ENCODE measurements around the gene AMOT.

AMOT gene

GRCh38 chrX:112759966-112760365 is 80.7 kb downstream of the AMOT start:
- no peak overlapping the region for H3K4me3 Mint-ChIP-seq
- H3K27ac Mint-ChIP-seq, result no peak overlapping the region
- H3K9me3 Mint-ChIP-seq, result no peaks in the 10 kb centered on the region
- no peaks in the 10 kb centered on the region for H3K27me3 Mint-ChIP-seq
- ATAC-seq (no peak), DNase-seq (no peak)
- H3K4me1 Mint-ChIP-seq, result no peaks in the 10 kb centered on the region
- no peaks in the 10 kb centered on the region for H3K36me3 Mint-ChIP-seq (ENCODE audit: low read depth)

- Mint-ChIP-seq H3K9me3 (no peaks in the 10 kb centered on the region), H3K4me3 (no peak overlapping the region), H3K27me3 (no peaks in the 10 kb centered on the region), H3K27ac (no peak overlapping the region), H3K4me1 (no peaks in the 10 kb centered on the region), H3K36me3 (ENCODE audit: low read depth) (no peaks in the 10 kb centered on the region)
- DNase-seq (no peak), ATAC-seq (no peak)
These were observed 81.1 kb downstream of the AMOT start for GRCh38 chrX:112759512-112759911.

DNA sequence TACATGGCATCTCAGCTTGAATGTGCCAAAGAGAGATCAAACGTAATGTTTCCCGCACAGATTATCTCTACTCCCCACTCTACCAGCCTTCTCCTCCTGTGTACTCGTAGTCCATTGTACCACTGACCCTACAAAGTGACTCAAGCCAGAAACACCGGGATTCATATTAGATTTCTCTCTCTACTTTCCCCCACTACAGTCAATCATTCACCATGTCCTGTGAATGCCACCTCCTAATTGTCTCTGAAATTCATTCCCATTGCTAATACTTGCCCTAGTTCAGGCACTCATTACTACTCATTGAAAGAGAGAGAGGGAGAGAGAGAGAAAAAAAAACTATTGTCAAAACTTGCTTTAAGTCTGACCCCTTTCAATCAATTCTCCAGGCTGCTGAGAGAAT is 82.7 kb downstream of the AMOT start:
- ATAC-seq, result no peak
- Mint-ChIP-seq H3K27ac (no peak overlapping the region), H3K27me3 (no peaks in the 10 kb centered on the region), H3K9me3 (no peaks in the 10 kb centered on the region), H3K4me1 (no peaks in the 10 kb centered on the region), H3K36me3 (ENCODE audit: low read depth) (no peaks in the 10 kb centered on the region), H3K4me3 (no peak overlapping the region)
- DNase-seq, result no peak

- Mint-ChIP-seq H3K27me3 (no peaks in the 10 kb centered on the region), H3K4me1 (no peaks in the 10 kb centered on the region), H3K36me3 (ENCODE audit: low read depth) (no peaks in the 10 kb centered on the region), H3K4me3 (no peak overlapping the region), H3K27ac (no peak overlapping the region), H3K9me3 (no peaks in the 10 kb centered on the region)
- ATAC-seq, result no peak
- DNase-seq, result no peak
These were observed 87.5 kb downstream of the AMOT start for GRCh38 chrX:112753116-112753515.

GRCh38 chrX:112751076-112751475 is 89.6 kb downstream of the AMOT start:
- H3K27ac Mint-ChIP-seq, result no peak overlapping the region

DNA sequence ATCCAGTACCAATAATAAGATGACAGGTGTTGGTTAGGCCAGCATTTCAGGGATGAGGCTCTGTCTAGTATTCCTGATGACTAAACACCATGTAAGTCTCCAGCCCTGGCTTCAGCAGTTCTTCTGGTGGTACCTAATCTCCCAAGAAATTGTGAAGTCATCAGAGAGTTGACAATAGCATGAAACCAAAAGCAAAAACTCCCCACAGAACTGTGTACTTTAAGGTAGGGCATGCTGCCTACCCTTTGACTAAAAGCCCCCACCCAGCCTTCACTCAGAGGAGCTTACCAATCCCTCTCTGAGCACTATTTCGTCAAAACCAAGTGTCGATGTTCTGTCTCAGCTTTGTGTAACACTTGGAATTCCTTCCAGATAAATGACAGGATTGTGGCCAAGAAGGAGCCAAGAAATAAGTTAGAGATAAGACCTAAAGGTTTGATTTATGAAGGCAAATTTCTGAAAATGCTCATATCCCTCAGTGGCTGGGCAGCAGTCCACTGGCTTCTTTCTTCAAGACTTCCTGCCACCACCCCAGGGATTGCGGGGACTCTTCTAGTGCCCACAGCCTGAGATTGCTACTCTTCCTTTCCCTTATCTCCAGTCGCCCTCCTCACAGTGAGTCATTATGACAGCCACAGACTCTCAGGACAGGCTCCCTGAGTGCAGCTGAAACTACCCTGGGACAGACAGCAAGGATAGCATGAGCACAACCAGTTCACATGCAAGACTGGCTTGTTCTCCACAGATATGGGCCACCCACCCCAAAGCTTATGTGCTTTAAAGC is 93.6 kb downstream of the AMOT start:
- H3K9me3 Mint-ChIP-seq, result no peaks in the 10 kb centered on the region
- H3K4me3 Mint-ChIP-seq, result no peak overlapping the region
- H3K27me3 Mint-ChIP-seq, result peaks cover 4% of the 10 kb centered on the region
- H3K27ac Mint-ChIP-seq, result no peak overlapping the region
- DNase-seq, result no peak
- ATAC-seq, result no peak
- no peaks in the 10 kb centered on the region for H3K4me1 Mint-ChIP-seq
- H3K36me3 Mint-ChIP-seq (ENCODE audit: low read depth), result no peaks in the 10 kb centered on the region

More at GRCh38 chrX:112751076-112751475, 89.6 kb downstream of the AMOT start:
- no peaks in the 10 kb centered on the region for H3K27me3 Mint-ChIP-seq
- H3K9me3 Mint-ChIP-seq, result no peaks in the 10 kb centered on the region
- H3K36me3 Mint-ChIP-seq (ENCODE audit: low read depth), result no peaks in the 10 kb centered on the region
- no peak overlapping the region for H3K4me3 Mint-ChIP-seq
- H3K4me1 Mint-ChIP-seq, result no peaks in the 10 kb centered on the region
- ATAC-seq (no peak), DNase-seq (no peak)

GRCh38 chrX:112738347-112739033 is 102.1 kb downstream of the AMOT start:
- DNase-seq (peak; percentile 40), ATAC-seq (peak; percentile 89)
- Mint-ChIP-seq H3K4me3 (peak overlapping the region; percentile 38), H3K27ac (peak overlapping the region; percentile 39), H3K27me3 (peaks cover 19% of the 10 kb centered on the region), H3K36me3 (ENCODE audit: low read depth) (no peaks in the 10 kb centered on the region), H3K9me3 (no peaks in the 10 kb centered on the region), H3K4me1 (peaks cover 18% of the 10 kb centered on the region)

DNA sequence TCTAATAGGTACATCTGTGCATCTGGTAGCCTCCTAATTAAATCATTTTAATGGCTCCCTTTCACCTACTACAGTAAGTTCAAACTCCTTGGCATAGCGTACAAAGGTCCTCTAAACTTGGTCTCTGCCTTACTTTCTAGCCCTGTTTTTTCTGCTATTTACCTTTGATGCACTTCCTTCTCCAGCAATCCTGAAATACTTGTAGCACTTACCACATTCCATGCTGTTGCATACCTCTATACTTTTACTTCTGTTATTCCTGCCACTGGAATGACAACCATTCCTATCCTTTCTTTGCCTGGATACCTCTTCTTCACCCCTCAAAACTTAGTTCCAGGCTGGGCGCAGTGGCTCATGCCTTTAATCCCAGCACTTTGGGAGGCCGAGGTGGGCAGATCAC is 104.3 kb downstream of the AMOT start:
- H3K27ac Mint-ChIP-seq, result no peak overlapping the region
- no peaks in the 10 kb centered on the region for H3K36me3 Mint-ChIP-seq (ENCODE audit: low read depth)
- H3K4me1 Mint-ChIP-seq, result peaks cover 20% of the 10 kb centered on the region
- ATAC-seq (no peak), DNase-seq (no peak)
- H3K4me3 Mint-ChIP-seq, result no peak overlapping the region
- H3K9me3 Mint-ChIP-seq, result no peaks in the 10 kb centered on the region
- peaks cover 21% of the 10 kb centered on the region for H3K27me3 Mint-ChIP-seq

- Mint-ChIP-seq H3K9me3 (no peaks in the 10 kb centered on the region), H3K27ac (no peak overlapping the region), H3K4me3 (no peak overlapping the region), H3K27me3 (peaks cover 21% of the 10 kb centered on the region), H3K36me3 (ENCODE audit: low read depth) (no peaks in the 10 kb centered on the region), H3K4me1 (peaks cover 20% of the 10 kb centered on the region)
- DNase-seq (no peak), ATAC-seq (no peak)
These were observed 105.5 kb downstream of the AMOT start for GRCh38 chrX:112735147-112735546.

- Mint-ChIP-seq H3K27ac (no peak overlapping the region), H3K4me1 (peaks cover 17% of the 10 kb centered on the region), H3K36me3 (ENCODE audit: low read depth) (no peaks in the 10 kb centered on the region), H3K9me3 (no peaks in the 10 kb centered on the region), H3K27me3 (peaks cover 21% of the 10 kb centered on the region), H3K4me3 (no peak overlapping the region)
- DNase-seq (no peak), ATAC-seq (no peak)
These were observed 106.3 kb downstream of the AMOT start for GRCh38 chrX:112734290-112734689.

DNA sequence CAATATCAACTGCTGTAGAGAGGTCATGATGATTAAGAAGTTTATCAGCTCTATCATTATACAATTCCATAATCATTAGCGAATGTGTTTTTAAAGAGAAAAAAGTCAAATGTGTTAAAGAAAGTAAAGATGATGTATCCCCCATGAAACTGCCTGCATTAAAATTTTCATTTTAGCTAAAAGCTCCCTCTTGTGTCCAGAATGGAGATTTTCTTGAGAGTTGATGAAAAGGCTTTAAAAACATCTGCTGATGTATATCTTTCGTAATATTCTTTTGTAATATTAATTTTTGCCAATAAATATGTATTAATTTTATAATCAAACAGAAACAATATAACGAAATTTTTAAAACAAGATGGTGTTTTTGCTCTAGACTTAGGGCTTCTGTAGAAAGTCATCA is 108.8 kb downstream of the AMOT start:
- ATAC-seq (no peak), DNase-seq (no peak)
- H3K9me3 Mint-ChIP-seq, result no peaks in the 10 kb centered on the region
- H3K27me3 Mint-ChIP-seq, result peaks cover 19% of the 10 kb centered on the region
- peaks cover 4% of the 10 kb centered on the region for H3K4me1 Mint-ChIP-seq
- no peak overlapping the region for H3K27ac Mint-ChIP-seq
- no peaks in the 10 kb centered on the region for H3K36me3 Mint-ChIP-seq (ENCODE audit: low read depth)
- no peak overlapping the region for H3K4me3 Mint-ChIP-seq

All from activated naive CD8-positive, alpha-beta T cell treated with anti-CD3 and anti-CD28 coated beads, Interleukin-2, amount 50 U/mL, for 24 hours (primary cell).